ENCODE results near the gene RAB42.

Gene RAB42

DNA sequence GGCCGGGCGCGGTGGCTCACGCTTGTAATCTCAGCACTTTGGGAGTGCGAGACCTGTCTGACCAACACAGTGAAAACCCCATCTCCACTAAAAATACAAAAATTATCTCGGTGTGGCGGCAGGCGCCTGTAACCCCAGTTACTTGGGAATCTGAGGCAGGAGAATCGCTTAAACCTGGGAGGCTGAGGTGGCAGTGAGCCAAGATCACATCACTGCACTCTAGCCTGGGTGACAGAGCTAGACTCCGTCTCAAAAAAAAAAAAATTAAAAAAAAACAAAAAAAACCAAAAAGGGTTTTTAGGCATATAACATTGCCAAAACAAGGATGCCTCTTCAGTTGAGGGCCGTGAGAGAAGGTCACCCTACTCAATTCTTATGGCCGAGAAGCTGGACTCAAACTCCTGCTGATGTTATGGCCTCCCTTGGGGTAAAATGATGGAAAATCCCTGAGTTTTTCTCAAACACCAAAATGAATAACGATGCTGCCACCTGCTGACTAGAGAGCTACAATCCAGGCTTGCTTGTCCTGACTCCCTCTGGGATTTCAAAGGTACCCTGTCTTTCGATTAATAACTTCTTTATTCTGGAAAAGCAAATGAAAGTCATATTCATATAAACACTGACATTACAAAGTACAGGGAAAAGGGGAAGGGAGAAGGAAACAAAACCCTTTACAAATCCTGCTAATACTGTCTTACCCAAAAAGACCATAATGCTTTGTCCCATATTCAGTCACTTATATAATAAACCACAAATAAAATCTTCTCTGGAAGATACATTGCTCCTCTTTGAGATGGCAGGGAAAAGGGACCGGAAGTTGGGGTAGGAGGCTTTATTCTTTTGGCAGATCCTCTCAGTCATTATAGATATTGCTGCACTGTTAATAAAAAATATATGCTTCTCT is 10.7 kb downstream of the RAB42 start:
- peak; percentile 69 for TF ChIP-seq CTCF (IDR thresholded peaks at IDR 0.05; ENCODE audit: low read depth, low read length, missing control alignments)
- no peak overlapping the region for H3K4me3 ChIP-seq (replicated peaks; ENCODE audit: low read depth, low read length)
- DNase-seq (ENCODE audit: extremely low read depth, low read depth), result peak; percentile 61

DNA sequence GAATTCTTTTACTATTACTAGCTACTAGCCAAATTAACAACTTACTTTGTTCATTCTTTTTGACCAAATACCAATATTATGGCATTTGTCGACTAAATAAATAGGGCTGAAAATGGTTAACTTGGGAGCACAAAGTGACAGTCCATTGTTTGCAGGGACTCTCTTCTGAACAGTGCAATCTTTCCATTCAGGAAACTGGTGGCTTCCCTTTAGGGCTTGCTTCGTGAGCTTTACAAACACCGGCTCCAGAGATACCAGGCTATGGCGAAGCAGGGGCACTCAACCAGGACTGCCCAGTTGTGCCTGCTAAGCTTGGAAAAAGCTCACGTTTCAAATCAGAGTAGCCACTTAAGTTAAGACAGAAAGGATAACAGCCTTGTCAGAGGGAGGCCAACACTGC is 12.3 kb downstream of the RAB42 start:
- no peak for TF ChIP-seq CTCF (IDR thresholded peaks at IDR 0.05; ENCODE audit: low read depth, low read length, missing control alignments)
- no peak for DNase-seq (ENCODE audit: extremely low read depth, low read depth)
- no peak overlapping the region for H3K4me3 ChIP-seq (replicated peaks; ENCODE audit: low read depth, low read length)

GRCh38 chr1:28604962-28605361 is 12.9 kb downstream of the RAB42 start:
- TF ChIP-seq CTCF (IDR thresholded peaks at IDR 0.05; ENCODE audit: low read depth, low read length, missing control alignments), result no peak
- no peak for DNase-seq (ENCODE audit: extremely low read depth, low read depth)
- H3K4me3 ChIP-seq (replicated peaks; ENCODE audit: low read depth, low read length), result no peak overlapping the region

GRCh38 chr1:28606771-28607170 is 14.7 kb downstream of the RAB42 start:
- no peak for DNase-seq (ENCODE audit: extremely low read depth, low read depth)
- no peak for TF ChIP-seq CTCF (IDR thresholded peaks at IDR 0.05; ENCODE audit: low read depth, low read length, missing control alignments)
- H3K4me3 ChIP-seq (replicated peaks; ENCODE audit: low read depth, low read length), result no peak overlapping the region

DNA sequence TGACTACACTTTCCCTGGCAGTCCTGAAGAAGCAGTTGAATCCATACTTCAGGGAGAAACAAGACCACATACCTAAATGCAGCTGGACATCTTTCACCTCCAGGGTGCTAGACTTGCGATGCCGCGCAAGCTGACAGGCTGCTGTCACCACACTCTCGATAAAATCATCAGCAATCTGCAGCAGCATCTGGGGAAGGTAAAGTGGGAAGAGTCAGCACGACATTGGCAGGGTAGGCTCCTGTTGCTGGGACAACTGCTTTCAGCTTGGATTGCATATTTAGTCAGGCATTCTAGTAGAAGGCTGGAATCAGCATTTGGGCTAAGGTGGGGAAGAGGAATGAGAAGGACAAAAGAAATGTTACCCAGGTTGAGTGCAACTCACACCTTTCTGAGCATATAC is 21.1 kb downstream of the RAB42 start:
- TF ChIP-seq CTCF (IDR thresholded peaks at IDR 0.05; ENCODE audit: low read depth, low read length, missing control alignments), result no peak
- DNase-seq (ENCODE audit: extremely low read depth, low read depth), result no peak
- H3K4me3 ChIP-seq (replicated peaks; ENCODE audit: low read depth, low read length), result no peak overlapping the region

GRCh38 chr1:28631713-28632112 is 39.6 kb downstream of the RAB42 start:
- H3K4me3 ChIP-seq (replicated peaks; ENCODE audit: low read depth, low read length), result no peak overlapping the region
- no peak for TF ChIP-seq CTCF (IDR thresholded peaks at IDR 0.05; ENCODE audit: low read depth, low read length, missing control alignments)
- DNase-seq (ENCODE audit: extremely low read depth, low read depth), result no peak
